OCI-LY1 (cell line): ENCODE data around the gene TRAF5.

ENCODE experiments used
- EZH2 ChIP-seq: fragments of 200-600 bp; sonication (generic), shearing (Covaris generic); IDR thresholded peaks from 2 replicates; pipeline ENCODE4 v1.8.0; 2017; ENCODE audit warnings: borderline replicate concordance, mixed run types, mild to moderate bottlenecking, antibody characterized with exemption, low read length, moderate library complexity, mixed read lengths
- TF ChIP-seq, protein P1 (sequence below): fragments of 200-600 bp; sonication (generic), shearing (Covaris generic); IDR thresholded peaks from 2 replicates; pipeline ENCODE4 v1.5.1; 2017; ENCODE audit warnings: mild to moderate bottlenecking, antibody characterized with exemption, low read length, moderate library complexity, mixed read lengths

DNA sequence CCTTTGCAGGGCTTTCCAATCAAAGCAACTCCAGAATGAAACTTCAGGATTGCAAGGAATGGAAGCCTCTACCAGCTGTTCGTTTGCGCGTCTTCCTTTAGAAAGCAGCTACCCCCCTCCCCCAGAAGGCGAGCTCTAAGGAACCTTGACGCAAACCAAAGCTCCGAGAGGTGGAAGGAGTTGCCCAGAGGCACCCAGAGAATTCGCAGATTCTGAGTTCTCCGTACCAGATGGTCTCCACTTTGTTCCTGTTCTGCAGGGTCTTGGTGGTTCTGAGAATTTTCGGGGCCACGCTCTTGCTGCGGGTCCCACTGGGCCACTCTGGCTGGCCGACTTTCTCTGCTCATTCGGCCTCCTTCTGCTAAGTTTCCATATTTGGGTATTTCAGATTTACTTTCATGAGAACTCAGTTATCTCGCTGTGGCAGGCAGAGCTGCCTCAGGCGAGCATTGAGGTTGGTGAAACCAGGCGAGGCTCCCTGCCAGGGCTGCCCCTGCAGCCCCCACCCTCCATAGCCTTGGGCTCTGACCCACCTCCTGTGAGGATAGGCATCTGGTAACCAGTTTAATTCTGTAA is 801 bp downstream of the TRAF5 start:
- TF ChIP-seq, protein P1, sequence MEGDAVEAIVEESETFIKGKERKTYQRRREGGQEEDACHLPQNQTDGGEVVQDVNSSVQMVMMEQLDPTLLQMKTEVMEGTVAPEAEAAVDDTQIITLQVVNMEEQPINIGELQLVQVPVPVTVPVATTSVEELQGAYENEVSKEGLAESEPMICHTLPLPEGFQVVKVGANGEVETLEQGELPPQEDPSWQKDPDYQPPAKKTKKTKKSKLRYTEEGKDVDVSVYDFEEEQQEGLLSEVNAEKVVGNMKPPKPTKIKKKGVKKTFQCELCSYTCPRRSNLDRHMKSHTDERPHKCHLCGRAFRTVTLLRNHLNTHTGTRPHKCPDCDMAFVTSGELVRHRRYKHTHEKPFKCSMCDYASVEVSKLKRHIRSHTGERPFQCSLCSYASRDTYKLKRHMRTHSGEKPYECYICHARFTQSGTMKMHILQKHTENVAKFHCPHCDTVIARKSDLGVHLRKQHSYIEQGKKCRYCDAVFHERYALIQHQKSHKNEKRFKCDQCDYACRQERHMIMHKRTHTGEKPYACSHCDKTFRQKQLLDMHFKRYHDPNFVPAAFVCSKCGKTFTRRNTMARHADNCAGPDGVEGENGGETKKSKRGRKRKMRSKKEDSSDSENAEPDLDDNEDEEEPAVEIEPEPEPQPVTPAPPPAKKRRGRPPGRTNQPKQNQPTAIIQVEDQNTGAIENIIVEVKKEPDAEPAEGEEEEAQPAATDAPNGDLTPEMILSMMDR = no peak
- no peak for TF ChIP-seq EZH2
